K562 (cell line): Measurements from ENCODE around the gene FCGBP. TPM values are rescaled to one million over a fixed set of nuclear protein-coding genes. Genes with fewer than 3 reads are reported as not detected.
A peak's percentile ranks its signal among the peaks of the same experiment; 100 is the strongest.

Experiments
- ATAC-seq: fragments of 200-7000 bp; cut with Tn5 transposase; 3 replicates; pipeline ENCODE4 v1.9.1; 2020; ENCODE audit warnings: moderate library complexity
- BruUV-seq: library from RNA; stranded (reverse); fragments of 400-500 nt; replicated peaks from 2 replicates; lab custom pipeline; 2021; lab: Mats Ljungman, UMichigan
- CTCF ChIA-PET: fragments of 300-600 bp; formaldehyde crosslinking; extraction: SDS; loops from one replicate; lab custom pipeline; 2021; ENCODE audit warnings: low intra/inter-chr PET ratio; lab: Yijun Ruan, JAX
- POLR2A ChIA-PET: fragments of 300-600, 350-650 bp; sonication (Branson Sonifier 250); formaldehyde crosslinking; extraction: SDS; loops from one replicate; lab custom pipeline; 2021; ENCODE audit warnings: antibody characterized with exemption, inconsistent platforms; lab: Yijun Ruan, JAX
- DNase-seq, 4 experiments: peaks; one replicate each; pipeline versions ENCODE4 v3.0.0 to v3.0.0-alpha.2; 2011 to 2018; ENCODE audit warnings: low spot score in 3 of 4, mixed read lengths in 3 of 4; ENCODE audit errors: extremely low read depth in 1 of 4
- FAIRE-seq: peaks from 2 replicates; lab custom pipeline; 2011; peaks lifted over from hg19 to GRCh38; lab: Jason Lieb, UNC
- H2AFZ ChIP-seq: 2 replicates; pipeline ENCODE4 v1.6.0; 2011; ENCODE audit warnings: low read depth, low read length, control low read depth, inconsistent platforms
- H3K27ac ChIP-seq: fragments of 200-600 bp; 3 replicates; pipeline ENCODE4 v1.8.0; 2011; ENCODE audit warnings: low read depth, mild to moderate bottlenecking, control low read depth, inconsistent platforms, low read length, moderate library complexity, mixed read lengths; ENCODE audit errors: extremely low read depth
- H3K27me3 ChIP-seq, 2 experiments: fragments of 300-600 bp in 1 of 2; 2 replicates in 1 of 2; 3 replicates in 1 of 2; pipeline versions ENCODE4 v1.6.0 to v1.8.0; 2011; ENCODE audit warnings: inconsistent platforms in 2 of 2, low read length in 2 of 2, mild to moderate bottlenecking in 1 of 2, mixed read lengths in 1 of 2, moderate library complexity in 1 of 2; ENCODE audit not compliant: control insufficient read depth in 2 of 2, insufficient read depth in 2 of 2
- H3K36me3 ChIP-seq: fragments of 300-600 bp; 3 replicates; pipeline ENCODE4 v1.8.0; 2011; ENCODE audit warnings: mild to moderate bottlenecking, low read length, inconsistent platforms; ENCODE audit not compliant: control insufficient read depth, insufficient read depth
- H3K4me1 ChIP-seq, 2 experiments: fragments of 200-600 bp in 1 of 2; replicated peaks in 1 of 2; 2 replicates in 1 of 2; 3 replicates in 1 of 2; pipeline versions ENCODE4 v1.5.1 to v1.8.0; 2011; ENCODE audit warnings: inconsistent platforms in 2 of 2, low read length in 2 of 2, mild to moderate bottlenecking in 1 of 2, mixed read lengths in 1 of 2, moderate library complexity in 1 of 2; ENCODE audit not compliant: control insufficient read depth in 2 of 2, insufficient read depth in 2 of 2
- H3K4me2 ChIP-seq: 2 replicates; pipeline ENCODE4 v1.6.1; 2011; ENCODE audit warnings: low read length, control low read depth, inconsistent platforms, mixed read lengths; ENCODE audit not compliant: insufficient read depth
- H3K4me3 ChIP-seq: fragments of 200-600 bp; sonication (generic), shearing (Covaris generic); 2 replicates; pipeline ENCODE4 v1.5.1; 2016; ENCODE audit warnings: control low read depth, inconsistent platforms
- H3K79me2 ChIP-seq: fragments of 200-600 bp; 3 replicates; pipeline ENCODE4 v1.8.0; 2011; ENCODE audit warnings: low read length, inconsistent platforms; ENCODE audit not compliant: control insufficient read depth, insufficient read depth
- H3K9ac ChIP-seq, 2 experiments: 2 replicates each; pipeline versions ENCODE4 v1.6.0 to v1.6.1; 2011; ENCODE audit warnings: low read depth in 2 of 2, low read length in 2 of 2, control low read depth in 1 of 2, inconsistent platforms in 1 of 2, mild to moderate bottlenecking in 1 of 2, mixed read lengths in 1 of 2; ENCODE audit not compliant: insufficient read depth in 1 of 2
- H3K9me1 ChIP-seq: one replicate; pipeline ENCODE4 v1.6.0; 2011; ENCODE audit warnings: inconsistent platforms, mild to moderate bottlenecking, low read length, moderate library complexity; ENCODE audit not compliant: control insufficient read depth, insufficient read depth
- H3K9me3 ChIP-seq: replicated peaks from 2 replicates; pipeline ENCODE4 v1.5.1; 2011; ENCODE audit warnings: low read depth, low read length, inconsistent platforms; ENCODE audit not compliant: control insufficient read depth, insufficient read depth
- H4K20me1 ChIP-seq: replicated peaks from 2 replicates; pipeline ENCODE4 v1.6.1; 2011; ENCODE audit warnings: low read length, inconsistent platforms, mixed read lengths; ENCODE audit not compliant: control insufficient read depth, insufficient read depth
- ESRRB ChIP-seq: fragments of 250-450 bp; sonication (Bioruptor Pico); IDR thresholded peaks from 2 replicates; pipeline ENCODE4 v1.5.0; 2020; ENCODE audit warnings: mild to moderate bottlenecking, moderate library complexity, borderline replicate concordance
- MNT ChIP-seq, 2 experiments: fragments of 450-650 bp; conservative IDR thresholded peaks; 2 replicates each; pipeline ENCODE4 v1.6.1; 2017; ENCODE audit warnings: mild to moderate bottlenecking in 2 of 2, moderate library complexity in 2 of 2
- MYNN ChIP-seq, 2 experiments: sonication (generic); formaldehyde crosslinking in 1 of 2; IDR thresholded peaks; 2 replicates each; pipeline versions ENCODE4 v1.5.0 to v1.6.1; 2016 to 2020; ENCODE audit warnings: antibody characterized with exemption in 1 of 2, missing genetic modification reagents in 1 of 2
- PHTF2 ChIP-seq: fragments of 250-450 bp; sonication (Bioruptor Pico); IDR thresholded peaks from 2 replicates; pipeline ENCODE4 v1.5.0; 2021; ENCODE audit warnings: mild to moderate bottlenecking
- PRMT5 ChIP-seq: sonication (generic); formaldehyde crosslinking; IDR thresholded peaks from 2 replicates; pipeline ENCODE4 v1.5.0; 2020; ENCODE audit warnings: missing genetic modification reagents
- SAFB2 ChIP-seq: fragments of 200-400 bp; formaldehyde crosslinking; IDR thresholded peaks from 2 replicates; pipeline ENCODE4 v1.6.1; 2018; ENCODE audit warnings: borderline replicate concordance, low read length, low read depth, moderate library complexity; ENCODE audit not compliant: severe bottlenecking
- WGBS: fragments of 100-300 bp; shearing (Covaris generic); methylation state at CpG from one replicate; pipeline ENCODE4 v1.1.6; 2016; ENCODE audit warnings: low coverage, mixed read lengths; ENCODE audit not compliant: insufficient coverage; ENCODE audit errors: missing lambda C conversion rate; 5-methylcytosine and 5-hydroxymethylcytosine counted together
- in situ Hi-C: fragments of 300-500 bp; cut with MboI; formaldehyde crosslinking; loops from 4 replicates; pipeline ENCODE4 v1.15.0; 2018; ENCODE audit warnings: inconsistent platforms, mixed read lengths
- intact Hi-C: fragments of 100-400 bp; cut with micrococcal nuclease; formaldehyde crosslinking; loops from 2 replicates; pipeline ENCODE4 v1.14.2; 2022
- polyA plus RNA-seq, 8 experiments: library from polyadenylated mRNA; depleted of rRNA in 4 of 8; stranded (reverse) in 5 of 8; unstranded in 3 of 8; fragments of >200 nt; fragmentation: Nextera tagmentation in 2 of 8; fragmentation: Illumina TruSeq in 1 of 8; extraction: Ambion mirVana in 2 of 8; extraction: Trizol in 1 of 8; gene quantifications; 2 replicates each; pipeline versions ENCODE4 v1.2.1 to v1.2.3, GENCODE V29; 2011 to 2014; ENCODE audit warnings: inconsistent platforms in 1 of 8, missing spikeins in 1 of 8
- total RNA-seq, 7 experiments: library from RNA; depleted of rRNA in 6 of 7; stranded (reverse); fragments of >200 nt in 6 of 7; fragmentation: Illumina TruSeq in 2 of 7; extraction: Trizol in 2 of 7; gene quantifications; 2 replicates each; pipeline versions ENCODE4 v1.2.1 to v1.2.3, GENCODE V29; 2011 to 2021; ENCODE audit warnings: low replicate concordance in 1 of 7
- TF ChIP-seq, protein P1 (sequence below): IDR thresholded peaks from 2 replicates; pipeline ENCODE4 v1.6.1; 2016; ENCODE audit warnings: missing genetic modification characterization, missing compliant biosample characterization

Gene FCGBP
- total and polyA plus RNA-seq, 9 of the 15 experiments (the other 6 are each of a cell fraction or from before 2014, with no cell fraction given): 0.01 to 1.5 (median 0.13) TPM; not detected in 4

DNA sequence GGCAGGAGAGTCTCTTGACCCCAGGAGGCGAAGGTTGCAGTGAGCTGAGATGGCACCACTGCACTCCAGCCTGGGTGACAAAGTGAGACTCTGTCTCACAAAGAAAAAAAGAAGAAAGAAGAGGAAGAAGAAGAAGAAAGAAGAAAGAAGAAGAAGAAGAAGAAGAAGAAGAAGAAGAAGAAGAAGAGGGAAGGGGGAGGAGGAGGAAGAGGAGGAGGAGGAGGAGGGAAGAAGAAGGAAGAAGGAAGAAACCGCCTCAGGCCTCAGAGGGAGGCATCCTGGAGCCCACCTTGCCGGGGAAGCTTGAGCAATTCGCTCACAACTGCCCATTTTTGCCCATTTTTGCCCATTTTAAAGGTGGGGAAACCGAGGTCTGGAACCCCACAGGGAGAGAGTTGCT is 9.5 kb downstream of the FCGBP start:
- FAIRE-seq: no peak
- H3K4me2 ChIP-seq: no peak overlapping the region
- WGBS: 8% methylated on average over 4 of the region's 5 CpGs
- no peak for ATAC-seq
- POLR2A ChIA-PET: interaction anchor here (0.6 to 0.9 kb wide), 2 partner anchors 30 to 79 kb away, joined by 3 read pairs; partner anchors contain the start of gene FBL
- H3K9me3 ChIP-seq: no peaks in the 10 kb centered on the region
- peaks cover 0 to 15% of the 10 kb centered on the region in 2 experiments; a peak in 3 of 5 replicates for H3K4me1 ChIP-seq
- intact Hi-C loops: no loop called here
- no peak overlapping the region for H3K4me3 ChIP-seq
- CTCF ChIA-PET: no interaction called here
- H3K27me3 ChIP-seq: peaks cover 0 to 9% of the 10 kb centered on the region in 2 experiments; a peak in 3 of 5 replicates
- H3K9me1 ChIP-seq: no peaks in the 10 kb centered on the region
- in situ Hi-C loops: no loop called here
- no peak for TF ChIP-seq PRMT5
- TF ChIP-seq, protein P1, sequence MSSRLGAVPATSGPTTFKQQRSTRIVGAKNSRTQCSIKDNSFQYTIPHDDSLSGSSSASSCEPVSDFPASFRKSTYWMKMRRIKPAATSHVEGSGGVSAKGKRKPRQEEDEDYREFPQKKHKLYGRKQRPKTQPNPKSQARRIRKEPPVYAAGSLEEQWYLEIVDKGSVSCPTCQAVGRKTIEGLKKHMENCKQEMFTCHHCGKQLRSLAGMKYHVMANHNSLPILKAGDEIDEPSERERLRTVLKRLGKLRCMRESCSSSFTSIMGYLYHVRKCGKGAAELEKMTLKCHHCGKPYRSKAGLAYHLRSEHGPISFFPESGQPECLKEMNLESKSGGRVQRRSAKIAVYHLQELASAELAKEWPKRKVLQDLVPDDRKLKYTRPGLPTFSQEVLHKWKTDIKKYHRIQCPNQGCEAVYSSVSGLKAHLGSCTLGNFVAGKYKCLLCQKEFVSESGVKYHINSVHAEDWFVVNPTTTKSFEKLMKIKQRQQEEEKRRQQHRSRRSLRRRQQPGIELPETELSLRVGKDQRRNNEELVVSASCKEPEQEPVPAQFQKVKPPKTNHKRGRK (tag): peak; percentile 67
- TF ChIP-seq PHTF2 (CRISPR knock-in tag): no peak
- no peak for TF ChIP-seq SAFB2
- no peak for TF ChIP-seq MNT (conservative IDR thresholded peaks at IDR 0.05)
- no peak for TF ChIP-seq MYNN (IDR thresholded peaks at IDR 0.05)
- TF ChIP-seq MYNN (CRISPR knock-in tag; IDR thresholded peaks at IDR 0.05): no peak
- no peak for TF ChIP-seq ESRRB (CRISPR knock-in tag)
- H3K9ac ChIP-seq: no peak overlapping the region
- H3K36me3 ChIP-seq: no peaks in the 10 kb centered on the region
- no peaks in the 10 kb centered on the region for H4K20me1 ChIP-seq
- DNase-seq: no peak
- no peak overlapping the region for H2AFZ ChIP-seq
- no peaks in the 10 kb centered on the region for H3K79me2 ChIP-seq
- no peak overlapping the region for H3K27ac ChIP-seq
- BruUV-seq: no TSS peak
